Measurements from ENCODE around the gene PCDH9. TPM values are rescaled to one million over a fixed set of nuclear protein-coding genes. Genes with fewer than 3 reads are reported as not detected.

PCDH9 gene
- total and polyA plus RNA-seq, 10 of the 15 experiments (the other 5 are each of a cell fraction or from before 2014, with no cell fraction given): 0.02 to 2.3 (median 0.05) TPM; not detected in 1

DNA sequence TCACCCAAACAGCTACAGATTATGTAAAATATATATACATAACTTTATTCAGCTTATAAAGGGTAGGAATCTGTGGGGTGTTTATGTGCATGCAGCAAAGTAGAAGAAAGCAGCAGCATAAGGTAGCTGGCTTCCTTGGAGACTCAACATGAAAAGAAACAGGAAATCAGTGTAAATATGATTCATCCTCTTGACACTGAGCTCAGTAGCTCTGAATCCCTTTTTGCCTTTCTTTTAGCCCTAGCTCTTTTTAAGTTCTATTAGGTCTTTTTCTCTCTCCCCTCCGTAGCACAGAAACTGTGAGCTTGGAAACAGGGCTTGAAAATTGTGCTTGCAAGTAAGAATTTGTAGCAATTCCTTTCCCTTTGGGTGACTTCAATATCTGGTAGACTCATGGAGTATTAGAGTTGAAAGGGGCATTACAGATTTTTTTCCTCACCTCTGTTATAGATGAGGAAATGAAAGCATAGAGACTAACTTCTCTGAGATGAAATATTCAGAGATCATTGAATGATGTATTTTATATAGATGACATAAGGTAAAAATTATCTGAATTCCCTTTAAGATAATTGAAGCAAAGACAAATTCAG is 314.4 kb downstream of the PCDH9 start:
- no peak overlapping the region for H2AFZ ChIP-seq (ENCODE audit: control insufficient read depth, low read depth, low read length)
- H3K4me1 ChIP-seq (ENCODE audit: control insufficient read depth, insufficient read depth, low read length): no peaks in the 10 kb centered on the region
- no TSS peak for BruUV-seq (replicated peaks)
- 0% methylated on average over 1 of the region's 1 CpG for WGBS (ENCODE audit: insufficient coverage, insufficient replicate concordance, low lambda C conversion rate, missing lambda C conversion rate)
- no peak overlapping the region for H3K27ac ChIP-seq (ENCODE audit: control insufficient read depth, insufficient read depth)
- TF ChIP-seq NFIC (IDR thresholded peaks at IDR 0.05; ENCODE audit: low read depth, low read length) (no peak), RFX5 (IDR thresholded peaks at IDR 0.05; ENCODE audit: low read depth, low read length) (no peak), IRF4 (IDR thresholded peaks at IDR 0.05; ENCODE audit: low read depth, low read length) (no peak), TCF3 (IDR thresholded peaks at IDR 0.05; ENCODE audit: borderline replicate concordance, insufficient read depth, low read depth, low read length) (no peak)
- TF ChIP-seq, protein P1, sequence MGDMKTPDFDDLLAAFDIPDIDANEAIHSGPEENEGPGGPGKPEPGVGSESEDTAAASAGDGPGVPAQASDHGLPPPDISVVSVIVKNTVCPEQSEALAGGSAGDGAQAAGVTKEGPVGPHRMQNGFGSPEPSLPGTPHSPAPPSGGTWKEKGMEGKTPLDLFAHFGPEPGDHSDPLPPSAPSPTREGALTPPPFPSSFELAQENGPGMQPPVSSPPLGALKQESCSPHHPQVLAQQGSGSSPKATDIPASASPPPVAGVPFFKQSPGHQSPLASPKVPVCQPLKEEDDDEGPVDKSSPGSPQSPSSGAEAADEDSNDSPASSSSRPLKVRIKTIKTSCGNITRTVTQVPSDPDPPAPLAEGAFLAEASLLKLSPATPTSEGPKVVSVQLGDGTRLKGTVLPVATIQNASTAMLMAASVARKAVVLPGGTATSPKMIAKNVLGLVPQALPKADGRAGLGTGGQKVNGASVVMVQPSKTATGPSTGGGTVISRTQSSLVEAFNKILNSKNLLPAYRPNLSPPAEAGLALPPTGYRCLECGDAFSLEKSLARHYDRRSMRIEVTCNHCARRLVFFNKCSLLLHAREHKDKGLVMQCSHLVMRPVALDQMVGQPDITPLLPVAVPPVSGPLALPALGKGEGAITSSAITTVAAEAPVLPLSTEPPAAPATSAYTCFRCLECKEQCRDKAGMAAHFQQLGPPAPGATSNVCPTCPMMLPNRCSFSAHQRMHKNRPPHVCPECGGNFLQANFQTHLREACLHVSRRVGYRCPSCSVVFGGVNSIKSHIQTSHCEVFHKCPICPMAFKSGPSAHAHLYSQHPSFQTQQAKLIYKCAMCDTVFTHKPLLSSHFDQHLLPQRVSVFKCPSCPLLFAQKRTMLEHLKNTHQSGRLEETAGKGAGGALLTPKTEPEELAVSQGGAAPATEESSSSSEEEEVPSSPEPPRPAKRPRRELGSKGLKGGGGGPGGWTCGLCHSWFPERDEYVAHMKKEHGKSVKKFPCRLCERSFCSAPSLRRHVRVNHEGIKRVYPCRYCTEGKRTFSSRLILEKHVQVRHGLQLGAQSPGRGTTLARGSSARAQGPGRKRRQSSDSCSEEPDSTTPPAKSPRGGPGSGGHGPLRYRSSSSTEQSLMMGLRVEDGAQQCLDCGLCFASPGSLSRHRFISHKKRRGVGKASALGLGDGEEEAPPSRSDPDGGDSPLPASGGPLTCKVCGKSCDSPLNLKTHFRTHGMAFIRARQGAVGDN (IDR thresholded peaks at IDR 0.05): no peak
- TF ChIP-seq, protein P2, sequence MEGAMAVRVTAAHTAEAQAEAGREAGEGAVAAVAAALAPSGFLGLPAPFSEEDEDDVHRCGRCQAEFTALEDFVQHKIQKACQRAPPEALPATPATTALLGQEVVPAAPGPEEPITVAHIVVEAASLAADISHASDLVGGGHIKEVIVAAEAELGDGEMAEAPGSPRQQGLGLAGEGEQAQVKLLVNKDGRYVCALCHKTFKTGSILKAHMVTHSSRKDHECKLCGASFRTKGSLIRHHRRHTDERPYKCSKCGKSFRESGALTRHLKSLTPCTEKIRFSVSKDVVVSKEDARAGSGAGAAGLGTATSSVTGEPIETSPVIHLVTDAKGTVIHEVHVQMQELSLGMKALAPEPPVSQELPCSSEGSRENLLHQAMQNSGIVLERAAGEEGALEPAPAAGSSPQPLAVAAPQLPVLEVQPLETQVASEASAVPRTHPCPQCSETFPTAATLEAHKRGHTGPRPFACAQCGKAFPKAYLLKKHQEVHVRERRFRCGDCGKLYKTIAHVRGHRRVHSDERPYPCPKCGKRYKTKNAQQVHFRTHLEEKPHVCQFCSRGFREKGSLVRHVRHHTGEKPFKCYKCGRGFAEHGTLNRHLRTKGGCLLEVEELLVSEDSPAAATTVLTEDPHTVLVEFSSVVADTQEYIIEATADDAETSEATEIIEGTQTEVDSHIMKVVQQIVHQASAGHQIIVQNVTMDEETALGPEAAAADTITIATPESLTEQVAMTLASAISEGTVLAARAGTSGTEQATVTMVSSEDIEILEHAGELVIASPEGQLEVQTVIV (IDR thresholded peaks at IDR 0.05; ENCODE audit: borderline replicate concordance, partially characterized antibody): no peak
- in situ Hi-C loops (cut with MboI): no loop called here
- no peaks in the 10 kb centered on the region for H3K79me2 ChIP-seq (ENCODE audit: control insufficient read depth, insufficient read depth, low read length)
- ChIA-PET RAD21 (ENCODE audit: unreplicated experiment) (no interaction called here), CTCF (interaction anchor here (0.7 to 1.1 kb wide), 3 partner anchors 12 to 29 kb away, joined by 3 to 4 read pairs (median 3); no protein-coding TSS in a partner anchor), POLR2A (interaction anchor here (0.6 kb wide), 1 partner anchor 65 kb away, joined by 3 read pairs; no protein-coding TSS in a partner anchor), SMC1A (ENCODE audit: uncharacterized antibody, unreplicated experiment) (interaction anchor here (1.0 to 1.3 kb wide), 3 partner anchors 11 to 21 kb away, joined by 3 to 4 read pairs (median 3); no protein-coding TSS in a partner anchor)
- H3K9ac ChIP-seq (ENCODE audit: control insufficient read depth, insufficient read depth, low read length): no peak overlapping the region
- DNase-seq (ENCODE audit: low read depth, low spot score) (no peak), FAIRE-seq (no peak), ATAC-seq (no peak)
- no peaks in the 10 kb centered on the region for H3K36me3 ChIP-seq (ENCODE audit: control insufficient read depth in 2 of 2, insufficient read depth in 2 of 2, low read length in 1 of 2)
- intact Hi-C loops (cut with micrococcal nuclease; ENCODE audit: unreplicated experiment): no loop called here
- no peaks in the 10 kb centered on the region for H3K9me3 ChIP-seq (replicated peaks; ENCODE audit: control insufficient read depth, insufficient read depth, low read length)
- no peak overlapping the region for H3K4me2 ChIP-seq (ENCODE audit: control insufficient read depth, insufficient read depth)
- no peaks in the 10 kb centered on the region for H4K20me1 ChIP-seq (ENCODE audit: control insufficient read depth, insufficient read depth)
- H3K4me3 ChIP-seq: no peak overlapping the region
- no peaks in the 10 kb centered on the region for H3K27me3 ChIP-seq (replicated peaks in 1 of 2; ENCODE audit: control insufficient read depth in 2 of 2, insufficient read depth in 2 of 2, low read length in 1 of 2)
